SIG-M5 treated with dmso at 0.1 percent for 504 hours (cell line): ENCODE measurements around the gene TMEM187.
"Not testable (repeated sequence)": the region's sequence is repeated elsewhere in the genome, so short reads cannot be mapped to it uniquely, and the experiment has no call there.

Source experiments
- DNase-seq: peaks from one replicate; lab custom pipeline; 2025; ENCODE audit not compliant: unreplicated experiment; lab: John Stamatoyannopoulos, UW

TMEM187 gene

GRCh38 chrX:153994398-153994797 is 21.8 kb downstream of the TMEM187 start:
- not testable (repeated sequence) for DNase-seq

- no peak for DNase-seq
Measured at GRCh38 chrX:153995504-153995903, 22.9 kb downstream of the TMEM187 start.

- DNase-seq: no peak
Measured at GRCh38 chrX:153999359-154000037, 26.9 kb downstream of the TMEM187 start.

GRCh38 chrX:154000051-154000450 is 27.5 kb downstream of the TMEM187 start:
- no peak for DNase-seq

GRCh38 chrX:154002215-154002719 is 29.7 kb downstream of the TMEM187 start:
- DNase-seq: peak; percentile 87

- DNase-seq: no peak
Measured at GRCh38 chrX:154004315-154004714, 31.8 kb downstream of the TMEM187 start.

- no peak for DNase-seq
Measured at GRCh38 chrX:154006947-154007346, 34.4 kb downstream of the TMEM187 start.

- no peak for DNase-seq
Measured at GRCh38 chrX:154008521-154008920, 36.0 kb downstream of the TMEM187 start.

GRCh38 chrX:154010330-154011087 is 38.0 kb downstream of the TMEM187 start:
- DNase-seq: no peak

GRCh38 chrX:154011376-154012335 is 39.1 kb downstream of the TMEM187 start:
- DNase-seq: no peak

- no peak for DNase-seq
Measured at GRCh38 chrX:154012336-154012991, 39.9 kb downstream of the TMEM187 start.

GRCh38 chrX:154013001-154013421 is 40.5 kb downstream of the TMEM187 start:
- DNase-seq: no peak

GRCh38 chrX:154013614-154014360 is 41.2 kb downstream of the TMEM187 start:
- peak; percentile 48 for DNase-seq

GRCh38 chrX:154014429-154015380 is 42.2 kb downstream of the TMEM187 start:
- no peak for DNase-seq

- DNase-seq: no peak
Measured at GRCh38 chrX:154015581-154016264, 43.2 kb downstream of the TMEM187 start.

GRCh38 chrX:154016366-154017076 is 44.0 kb downstream of the TMEM187 start:
- no peak for DNase-seq

GRCh38 chrX:154017766-154018517 is 45.4 kb downstream of the TMEM187 start:
- no peak for DNase-seq
